A549 (cell line): ENCODE data around the gene LSG1.

ENCODE experiments used
- CTCF ChIP-seq: fragments of >200 bp; sonication (Bioruptor Twin); formaldehyde crosslinking; IDR thresholded peaks from 3 replicates; pipeline ENCODE4 v1.5.1; 2016
- FOSL2 ChIP-seq, 2 experiments: fragments of 450-650 bp in 1 of 2; fragments of >200 bp in 1 of 2; sonication (Bioruptor Twin) in 1 of 2; formaldehyde crosslinking; IDR thresholded peaks; 2 replicates each; pipeline versions ENCODE4 v1.5.0 to v1.6.1; 2016 to 2020; ENCODE audit warnings: mild to moderate bottlenecking in 1 of 2, moderate library complexity in 1 of 2
- JUN ChIP-seq, 2 experiments: fragments of >200 bp; sonication (Bioruptor Twin); formaldehyde crosslinking; IDR thresholded peaks; 2 replicates in 1 of 2; 3 replicates in 1 of 2; pipeline ENCODE4 v1.6.1; 2016 to 2017
- JUNB ChIP-seq: fragments of >200 bp; sonication (Bioruptor Twin); formaldehyde crosslinking; IDR thresholded peaks from 2 replicates; pipeline ENCODE4 v1.6.1; 2016
- NPAS2 ChIP-seq: fragments of 250-450 bp; sonication (Bioruptor Pico); IDR thresholded peaks from 2 replicates; pipeline ENCODE4 v1.8.0; 2022; ENCODE audit warnings: mild to moderate bottlenecking, moderate library complexity, borderline replicate concordance
- NR3C1 ChIP-seq: fragments of >200 bp; sonication (Bioruptor Twin); formaldehyde crosslinking; IDR thresholded peaks from 3 replicates; pipeline ENCODE4 v1.6.1; 2017
- POLR2A ChIP-seq: IDR thresholded peaks from 2 replicates; pipeline ENCODE4 v1.6.1; 2012; ENCODE audit warnings: mild to moderate bottlenecking, low read length
- RCOR1 ChIP-seq: fragments of 150-350 bp; IDR thresholded peaks from 2 replicates; pipeline ENCODE4 v1.6.1; 2014; ENCODE audit warnings: antibody characterized with exemption, low read length, low read depth
- REST ChIP-seq: fragments of 200-600 bp; sonication (generic); IDR thresholded peaks from 2 replicates; pipeline ENCODE4 v1.6.1; 2016; ENCODE audit warnings: antibody characterized with exemption, mild to moderate bottlenecking, moderate library complexity
- RFX5 ChIP-seq: fragments of 450-650 bp; IDR thresholded peaks from 2 replicates; pipeline ENCODE4 v1.7.1; 2014; ENCODE audit warnings: antibody characterized with exemption, mild to moderate bottlenecking, moderate library complexity
- SREBF2 ChIP-seq: fragments of 450-650 bp; IDR thresholded peaks from 2 replicates; pipeline ENCODE4 v1.6.1; 2014; ENCODE audit warnings: mild to moderate bottlenecking, moderate library complexity
- ZFP36 ChIP-seq: fragments of 450-650 bp; IDR thresholded peaks from 2 replicates; pipeline ENCODE4 v1.6.1; 2014; ENCODE audit warnings: borderline replicate concordance; ENCODE audit not compliant: partially characterized antibody

- TF ChIP-seq CTCF (no peak), SREBF2 (no peak), NR3C1 (no peak), POLR2A (no peak), ZFP36 (no peak), REST (no peak), JUN (IDR thresholded peaks at IDR 0.05) (no peak), RCOR1 (no peak), NPAS2 (no peak), FOSL2 (IDR thresholded peaks at IDR 0.05) (no peak), FOSL2 (CRISPR knock-in tag; IDR thresholded peaks at IDR 0.05) (no peak), JUNB (no peak), RFX5 (no peak)
Observed at GRCh38 chr3:194604126-194604525, 67.9 kb downstream of the LSG1 start.
